Caco-2 (cell line): ENCODE measurements around the gene HMCN2. TPM values are rescaled to one million over a fixed set of nuclear protein-coding genes. Genes with fewer than 3 reads are reported as not detected.

Source experiments
- BruUV-seq: library from RNA; stranded (reverse); fragments of 400-500 nt; replicated peaks from 2 replicates; lab custom pipeline; 2021; lab: Mats Ljungman, UMichigan
- CTCF ChIA-PET: fragments of 300-600 bp; sonication (Branson Sonifier 250); formaldehyde crosslinking; loops from one replicate; lab custom pipeline; 2022; ENCODE audit warnings: antibody characterized with exemption; lab: Charles Lee
- POLR2A ChIA-PET: fragments of 300-600 bp; sonication (Branson Sonifier 250); formaldehyde crosslinking; loops from one replicate; lab custom pipeline; 2022; ENCODE audit warnings: antibody characterized with exemption; lab: Charles Lee
- DNase-seq, 2 experiments: peaks; one replicate each; pipeline versions ENCODE4 v3.0.0 to v3.0.0-alpha.2; 2020 to 2022
- H3K27me3 ChIP-seq: replicated peaks from 2 replicates; pipeline ENCODE4 v1.6.0; 2011; ENCODE audit warnings: low read length; ENCODE audit not compliant: control insufficient read depth, insufficient read depth
- H3K36me3 ChIP-seq: 2 replicates; pipeline ENCODE4 v1.5.1; 2011; ENCODE audit warnings: low read length; ENCODE audit not compliant: control insufficient read depth, insufficient read depth
- H3K4me1 ChIP-seq: fragments of 250-450 bp; sonication (Bioruptor Pico); 2 replicates; pipeline ENCODE4 v1.5.1; 2020; ENCODE audit warnings: mild to moderate bottlenecking
- H3K4me3 ChIP-seq: 2 replicates; pipeline ENCODE4 v1.5.1; 2011; ENCODE audit warnings: low read depth, mild to moderate bottlenecking, control low read depth, low read length
- H3K9me3 ChIP-seq: fragments of 250-450 bp; sonication (Bioruptor Pico); 2 replicates; pipeline ENCODE4 v1.5.1; 2020; ENCODE audit warnings: mild to moderate bottlenecking, moderate library complexity
- H3K27ac Mint-ChIP-seq: one replicate; pipeline ENCODE4 v1.8.0; 2022; ENCODE audit warnings: mixed read lengths; ENCODE audit not compliant: unreplicated experiment
- H3K27me3 Mint-ChIP-seq: one replicate; pipeline ENCODE4 v1.8.0; 2022; ENCODE audit warnings: mixed read lengths; ENCODE audit not compliant: insufficient read depth, unreplicated experiment
- H3K36me3 Mint-ChIP-seq: one replicate; pipeline ENCODE4 v1.8.0; 2022; ENCODE audit warnings: mild to moderate bottlenecking, mixed read lengths; ENCODE audit not compliant: insufficient read depth, unreplicated experiment
- H3K4me1 Mint-ChIP-seq: one replicate; pipeline ENCODE4 v1.8.0; 2022; ENCODE audit warnings: low read depth, mixed read lengths; ENCODE audit not compliant: unreplicated experiment
- H3K4me3 Mint-ChIP-seq: one replicate; pipeline ENCODE4 v1.8.0; 2022; ENCODE audit warnings: mild to moderate bottlenecking, moderate library complexity, mixed read lengths; ENCODE audit not compliant: unreplicated experiment
- H3K9me3 Mint-ChIP-seq: one replicate; pipeline ENCODE4 v1.8.0; 2022; ENCODE audit warnings: mixed read lengths; ENCODE audit not compliant: unreplicated experiment
- CTCF ChIP-seq, 2 experiments: fragments of 200-600 bp in 1 of 2; IDR thresholded peaks; 1 replicate in 1 of 2; 2 replicates in 1 of 2; pipeline versions ENCODE4 v1.5.1 to v1.8.0; 2011 to 2022; ENCODE audit warnings: antibody characterized with exemption in 1 of 2, control low read depth in 1 of 2, inconsistent platforms in 1 of 2, low read depth in 1 of 2, low read length in 1 of 2, mild to moderate bottlenecking in 1 of 2, moderate library complexity in 1 of 2; ENCODE audit not compliant: insufficient read depth in 1 of 2, severe bottlenecking in 1 of 2, unreplicated experiment in 1 of 2
- intact Hi-C: fragments of 100-400 bp; cut with micrococcal nuclease; formaldehyde crosslinking; loops from one replicate; pipeline ENCODE4 v1.10.0; 2022; ENCODE audit not compliant: unreplicated experiment
- total RNA-seq: library from RNA; stranded (reverse); gene quantifications from 2 replicates; pipeline ENCODE4 v1.2.3, GENCODE V29; 2022

HMCN2 gene
- total RNA-seq, 1 experiment from 2014 or later, result 0.41 TPM

DNA sequence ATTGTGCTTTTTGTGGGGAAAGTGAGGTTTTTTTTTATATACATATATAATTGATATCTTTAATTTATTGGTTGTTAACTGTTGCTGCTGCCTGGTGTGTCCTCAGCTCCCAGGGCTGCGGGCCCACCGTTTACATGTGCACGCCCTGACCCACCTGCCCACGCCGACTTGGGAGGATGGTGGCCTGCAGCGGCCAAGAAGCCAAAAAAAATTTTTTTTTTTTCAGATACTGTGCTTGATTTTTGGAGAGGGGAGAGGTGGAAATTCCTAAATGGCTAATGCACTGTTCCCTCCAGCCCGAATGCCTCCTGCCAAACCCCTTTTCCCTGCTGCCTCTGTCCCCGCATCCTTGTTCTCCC lies 32.0 kb upstream of the HMCN2 start:
- Histone ChIP-seq H3K4me1 (no peaks in the 10 kb centered on the region), H3K4me3 (no peak overlapping the region), H3K36me3 (no peaks in the 10 kb centered on the region; the same call in 1 of the 2 replicates), H3K27me3 (no peaks in the 10 kb centered on the region), H3K9me3 (no peaks in the 10 kb centered on the region)
- Mint-ChIP-seq H3K36me3 (peaks cover 19% of the 10 kb centered on the region), H3K27ac (no peak overlapping the region), H3K27me3 (no peaks in the 10 kb centered on the region), H3K4me3 (no peak overlapping the region), H3K9me3 (no peaks in the 10 kb centered on the region), H3K4me1 (no peaks in the 10 kb centered on the region)
- BruUV-seq, result no TSS peak
- no peak for TF ChIP-seq CTCF (IDR thresholded peaks at IDR 0.05; ENCODE audit: insufficient read depth in 1 of 2, low read depth in 1 of 2, low read length in 1 of 2, severe bottlenecking in 1 of 2, unreplicated experiment in 1 of 2)
- CTCF ChIA-PET, result no interaction called here
- no peak for DNase-seq
- intact Hi-C loops, result no loop called here
- POLR2A ChIA-PET, result no interaction called here

DNA sequence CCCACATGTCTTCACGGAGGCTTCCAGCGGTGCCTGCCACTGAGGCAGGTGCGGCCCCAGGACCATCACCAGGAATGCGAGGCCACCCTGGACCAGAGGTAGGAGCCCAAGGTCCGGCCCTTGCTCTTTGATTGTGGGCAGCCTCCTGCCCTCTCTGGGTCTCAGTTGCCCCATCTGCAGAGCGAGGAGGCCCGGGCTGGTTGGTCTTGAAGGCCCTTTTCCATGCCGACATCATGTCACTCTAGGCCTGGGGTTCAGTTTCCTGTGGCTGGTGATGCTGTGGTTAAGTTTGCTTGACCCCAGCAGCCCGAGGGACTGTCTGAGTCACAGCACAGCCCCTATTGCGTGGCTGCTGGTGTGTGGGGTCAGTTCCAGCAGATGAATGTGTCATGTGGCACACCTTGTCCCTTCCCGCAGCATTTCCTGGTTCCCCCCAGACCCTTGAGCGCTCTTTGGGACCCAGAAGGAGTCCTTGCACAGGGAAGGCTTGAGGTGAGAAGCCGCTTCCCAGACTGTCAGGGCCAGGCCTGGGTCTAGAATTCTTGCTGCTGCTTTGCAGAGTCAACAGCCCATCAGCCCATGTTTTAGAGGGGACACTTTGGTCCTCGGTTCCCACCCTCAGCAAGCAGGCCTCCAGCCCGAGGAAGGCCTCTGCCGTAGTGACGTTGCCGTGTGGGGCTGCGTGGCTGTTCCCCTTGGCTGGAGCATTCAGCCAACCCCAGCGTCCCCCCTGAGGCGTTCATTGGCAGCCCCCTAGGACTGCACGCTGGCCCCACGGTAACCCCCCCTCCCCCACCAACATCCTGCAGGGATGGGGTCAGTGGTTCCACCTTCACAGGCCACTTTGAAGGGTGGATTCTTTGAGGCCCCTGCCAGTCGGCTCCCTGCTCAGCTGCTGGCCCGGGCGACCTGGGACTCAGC lies 31.0 kb upstream of the HMCN2 start:
- no peak for DNase-seq
- Mint-ChIP-seq H3K4me3 (no peak overlapping the region), H3K36me3 (peaks cover 18% of the 10 kb centered on the region), H3K9me3 (no peaks in the 10 kb centered on the region), H3K27me3 (no peaks in the 10 kb centered on the region), H3K4me1 (no peaks in the 10 kb centered on the region), H3K27ac (no peak overlapping the region)
- H3K9me3 ChIP-seq, result no peaks in the 10 kb centered on the region
- H3K27me3 ChIP-seq, result no peaks in the 10 kb centered on the region
- ChIA-PET CTCF (no interaction called here), POLR2A (no interaction called here)
- BruUV-seq, result no TSS peak
- TF ChIP-seq CTCF (IDR thresholded peaks at IDR 0.05; ENCODE audit: insufficient read depth in 1 of 2, low read depth in 1 of 2, low read length in 1 of 2, severe bottlenecking in 1 of 2, unreplicated experiment in 1 of 2), result no peak
- H3K36me3 ChIP-seq, result no peaks in the 10 kb centered on the region
- H3K4me3 ChIP-seq, result no peak overlapping the region
- H3K4me1 ChIP-seq, result no peaks in the 10 kb centered on the region
- intact Hi-C loops, result no loop called here

DNA sequence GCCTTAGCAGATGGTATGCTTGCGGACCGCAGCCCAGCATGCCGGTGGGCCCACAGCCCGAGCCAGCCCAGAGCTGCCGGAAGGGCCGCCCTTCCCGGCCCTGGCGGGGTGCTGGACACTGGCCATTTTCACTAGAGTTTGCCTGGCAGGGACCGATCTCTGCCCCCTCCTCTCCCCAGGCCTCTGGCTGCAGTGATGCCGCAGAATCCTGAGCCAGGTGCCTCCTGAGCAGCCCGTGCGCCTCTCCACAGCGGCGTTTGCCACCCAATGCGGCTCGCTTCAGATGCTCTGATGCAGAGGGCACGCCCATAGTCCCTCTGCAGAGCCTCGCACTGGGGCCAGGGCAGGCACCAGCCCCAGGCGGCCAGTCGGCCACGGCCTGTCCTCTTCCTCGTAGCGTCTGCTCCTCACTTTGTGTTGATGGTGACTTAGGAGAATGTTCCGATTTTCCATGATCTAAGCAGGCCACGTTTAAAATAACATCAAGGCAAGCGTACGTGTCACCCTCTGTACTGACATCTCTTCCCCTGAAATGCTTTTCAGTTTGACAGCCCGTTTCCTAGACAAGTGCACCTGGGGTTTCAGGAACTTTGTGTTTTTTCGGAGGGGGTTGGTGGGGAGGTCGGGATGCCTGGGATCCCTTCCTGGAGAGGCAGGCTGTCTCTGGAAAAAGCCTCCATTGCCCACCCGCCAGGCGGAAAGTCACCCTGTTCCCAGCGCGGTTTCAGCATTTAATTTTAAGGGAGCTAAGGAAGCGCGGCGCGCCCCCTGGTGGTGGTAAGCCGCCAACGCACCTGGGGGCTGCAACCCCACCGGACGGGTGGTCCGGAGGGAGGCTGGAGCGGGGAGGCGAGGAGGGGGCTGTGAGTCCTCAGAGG lies 29.8 kb upstream of the HMCN2 start:
- no TSS peak for BruUV-seq
- H3K36me3 ChIP-seq, result no peaks in the 10 kb centered on the region
- no peak overlapping the region for H3K4me3 Mint-ChIP-seq
- peak; percentile 53 to 73 for DNase-seq
- H3K27me3 ChIP-seq, result no peaks in the 10 kb centered on the region
- peak; percentile 98 to 99 for TF ChIP-seq CTCF (IDR thresholded peaks at IDR 0.05; ENCODE audit: insufficient read depth in 1 of 2, low read depth in 1 of 2, low read length in 1 of 2, severe bottlenecking in 1 of 2, unreplicated experiment in 1 of 2)
- no peaks in the 10 kb centered on the region; the same call in 1 of the 2 replicates for H3K4me1 ChIP-seq
- intact Hi-C loops, result loop anchor here (1.0 kb wide), 2 partner anchors 62 to 128 kb away; no protein-coding TSS in a partner anchor
- no peaks in the 10 kb centered on the region for H3K9me3 Mint-ChIP-seq
- H3K27me3 Mint-ChIP-seq, result no peaks in the 10 kb centered on the region
- peaks cover 14% of the 10 kb centered on the region for H3K36me3 Mint-ChIP-seq
- no peaks in the 10 kb centered on the region for H3K4me1 Mint-ChIP-seq
- ChIA-PET POLR2A (interaction anchor here (1.0 kb wide), 1 partner anchor 62 kb away, joined by 3 read pairs; no protein-coding TSS in a partner anchor), CTCF (interaction anchor here (0.7 to 1.5 kb wide), 8 partner anchors 9 to 129 kb away, joined by 3 to 9 read pairs (median 4); no protein-coding TSS in a partner anchor)
- H3K27ac Mint-ChIP-seq, result no peak overlapping the region
- no peaks in the 10 kb centered on the region for H3K9me3 ChIP-seq
- H3K4me3 ChIP-seq, result no peak overlapping the region
